PC-3 (cell line): ENCODE data around the gene ST6GALNAC6.

Experiments used
- EZH2 ChIP-seq: fragments of 300-600 bp; sonication (generic); IDR thresholded peaks from one replicate; pipeline ENCODE4 v1.6.1; 2017; ENCODE audit warnings: antibody characterized with exemption, mild to moderate bottlenecking, low read length; ENCODE audit not compliant: unreplicated experiment
- TF ChIP-seq, protein P1 (sequence below): fragments of 300-600 bp; sonication (generic); conservative IDR thresholded peaks from 2 replicates; pipeline ENCODE4 v1.5.1; 2017; ENCODE audit warnings: antibody characterized with exemption, low read depth, mild to moderate bottlenecking, low read length

DNA sequence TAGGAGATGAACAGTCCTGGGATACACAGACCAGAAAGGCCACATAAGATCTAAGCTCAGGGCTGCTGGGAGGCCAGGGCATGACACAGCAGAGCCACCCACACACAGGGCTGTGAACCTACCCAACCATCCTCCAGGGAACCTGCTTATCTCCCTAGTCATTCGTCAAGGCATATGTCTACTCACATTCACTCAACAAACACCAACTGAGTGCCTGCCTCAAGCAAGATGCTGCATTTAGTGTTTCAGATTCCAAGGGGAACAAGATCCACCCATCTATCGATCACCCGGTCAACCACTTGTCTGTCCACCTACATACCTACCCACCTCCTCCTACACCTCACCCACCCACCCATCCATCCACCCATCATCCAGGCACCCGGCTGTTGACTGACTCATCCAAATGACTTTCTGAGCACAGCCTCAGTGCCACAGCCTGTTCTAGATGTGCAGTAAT, 36.4 kb upstream of the ST6GALNAC6 start:
- TF ChIP-seq, protein P1, sequence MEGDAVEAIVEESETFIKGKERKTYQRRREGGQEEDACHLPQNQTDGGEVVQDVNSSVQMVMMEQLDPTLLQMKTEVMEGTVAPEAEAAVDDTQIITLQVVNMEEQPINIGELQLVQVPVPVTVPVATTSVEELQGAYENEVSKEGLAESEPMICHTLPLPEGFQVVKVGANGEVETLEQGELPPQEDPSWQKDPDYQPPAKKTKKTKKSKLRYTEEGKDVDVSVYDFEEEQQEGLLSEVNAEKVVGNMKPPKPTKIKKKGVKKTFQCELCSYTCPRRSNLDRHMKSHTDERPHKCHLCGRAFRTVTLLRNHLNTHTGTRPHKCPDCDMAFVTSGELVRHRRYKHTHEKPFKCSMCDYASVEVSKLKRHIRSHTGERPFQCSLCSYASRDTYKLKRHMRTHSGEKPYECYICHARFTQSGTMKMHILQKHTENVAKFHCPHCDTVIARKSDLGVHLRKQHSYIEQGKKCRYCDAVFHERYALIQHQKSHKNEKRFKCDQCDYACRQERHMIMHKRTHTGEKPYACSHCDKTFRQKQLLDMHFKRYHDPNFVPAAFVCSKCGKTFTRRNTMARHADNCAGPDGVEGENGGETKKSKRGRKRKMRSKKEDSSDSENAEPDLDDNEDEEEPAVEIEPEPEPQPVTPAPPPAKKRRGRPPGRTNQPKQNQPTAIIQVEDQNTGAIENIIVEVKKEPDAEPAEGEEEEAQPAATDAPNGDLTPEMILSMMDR: no peak
- TF ChIP-seq EZH2: no peak
